22Rv1 (cell line): ENCODE data around the gene EXOC4.

Experiments used
- ZFX ChIP-seq: fragments of 450-650 bp; IDR thresholded peaks from 2 replicates; pipeline ENCODE4 v1.6.1; 2017; ENCODE audit warnings: antibody characterized with exemption, borderline replicate concordance
- TF ChIP-seq, protein P1 (sequence below): fragments of 450-650 bp; IDR thresholded peaks from 2 replicates; pipeline ENCODE4 v1.5.1; 2017; ENCODE audit warnings: mild to moderate bottlenecking

DNA sequence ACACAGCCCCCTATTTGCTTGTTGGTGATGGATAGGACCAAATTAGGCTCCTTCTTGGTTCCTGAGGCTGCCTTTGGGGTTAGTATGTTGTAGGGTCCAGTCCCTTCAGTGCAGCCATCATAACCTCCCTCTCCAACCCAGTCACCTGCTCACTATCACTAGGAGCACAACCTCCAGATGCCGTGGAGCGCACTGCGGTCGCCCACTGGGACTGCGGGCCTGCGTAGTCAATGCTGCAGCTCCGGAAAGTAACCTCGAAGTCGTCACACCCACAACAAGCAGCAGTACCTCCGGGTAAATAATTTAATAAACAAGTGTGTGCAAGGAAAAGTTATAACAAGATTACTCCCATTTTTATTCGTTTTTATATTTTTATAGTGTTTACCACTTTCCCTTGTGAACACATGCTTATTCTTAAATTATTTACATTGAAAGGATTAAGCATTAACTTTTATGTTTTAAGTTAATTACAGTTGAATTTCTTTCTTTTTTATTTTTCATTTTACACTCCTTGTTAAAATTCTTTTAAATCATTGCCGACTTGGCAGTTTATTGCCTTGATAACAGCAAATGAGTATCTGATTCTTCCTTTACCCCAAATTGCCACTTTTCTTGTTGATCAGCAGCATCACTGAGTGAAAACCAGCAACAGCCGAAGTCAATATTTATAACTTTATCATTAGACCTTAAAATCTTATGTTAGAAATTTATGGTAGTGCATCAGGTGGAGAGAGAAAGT is 474.8 kb downstream of the EXOC4 start:
- TF ChIP-seq, protein P1, sequence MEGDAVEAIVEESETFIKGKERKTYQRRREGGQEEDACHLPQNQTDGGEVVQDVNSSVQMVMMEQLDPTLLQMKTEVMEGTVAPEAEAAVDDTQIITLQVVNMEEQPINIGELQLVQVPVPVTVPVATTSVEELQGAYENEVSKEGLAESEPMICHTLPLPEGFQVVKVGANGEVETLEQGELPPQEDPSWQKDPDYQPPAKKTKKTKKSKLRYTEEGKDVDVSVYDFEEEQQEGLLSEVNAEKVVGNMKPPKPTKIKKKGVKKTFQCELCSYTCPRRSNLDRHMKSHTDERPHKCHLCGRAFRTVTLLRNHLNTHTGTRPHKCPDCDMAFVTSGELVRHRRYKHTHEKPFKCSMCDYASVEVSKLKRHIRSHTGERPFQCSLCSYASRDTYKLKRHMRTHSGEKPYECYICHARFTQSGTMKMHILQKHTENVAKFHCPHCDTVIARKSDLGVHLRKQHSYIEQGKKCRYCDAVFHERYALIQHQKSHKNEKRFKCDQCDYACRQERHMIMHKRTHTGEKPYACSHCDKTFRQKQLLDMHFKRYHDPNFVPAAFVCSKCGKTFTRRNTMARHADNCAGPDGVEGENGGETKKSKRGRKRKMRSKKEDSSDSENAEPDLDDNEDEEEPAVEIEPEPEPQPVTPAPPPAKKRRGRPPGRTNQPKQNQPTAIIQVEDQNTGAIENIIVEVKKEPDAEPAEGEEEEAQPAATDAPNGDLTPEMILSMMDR: no peak
- TF ChIP-seq ZFX: no peak
